MM.1S (cell line): ENCODE measurements around the gene MEIS2.

Experiments
- DNase-seq: peaks from one replicate; pipeline ENCODE4 v3.0.0-alpha.2; 2015
- H2AFZ ChIP-seq: fragments of 300-600 bp; sonication (generic); 2 replicates; pipeline ENCODE4 v1.6.0; 2016; ENCODE audit warnings: antibody characterized with exemption, low read length
- H3F3A ChIP-seq: fragments of 300-600 bp; sonication (generic); 2 replicates; pipeline ENCODE4 v1.6.1; 2016; ENCODE audit warnings: mild to moderate bottlenecking, antibody characterized with exemption, low read length, moderate library complexity, mixed read lengths; ENCODE audit not compliant: insufficient read depth
- H3K27ac ChIP-seq: fragments of 300-600 bp; sonication (generic); 2 replicates; pipeline ENCODE4 v1.5.1; 2016; ENCODE audit warnings: mild to moderate bottlenecking, low read length
- H3K27me3 ChIP-seq: fragments of 300-600 bp; sonication (generic); replicated peaks from 2 replicates; pipeline ENCODE4 v1.6.0; 2016; ENCODE audit warnings: low read length; ENCODE audit not compliant: insufficient read depth
- H3K36me3 ChIP-seq: fragments of 300-600 bp; sonication (generic); replicated peaks from 2 replicates; pipeline ENCODE4 v1.6.1; 2016; ENCODE audit warnings: mild to moderate bottlenecking, low read length, mixed read lengths; ENCODE audit not compliant: insufficient read depth
- H3K4me1 ChIP-seq: fragments of 300-600 bp; sonication (generic); 2 replicates; pipeline ENCODE4 v1.6.1; 2016; ENCODE audit warnings: low read length, mixed read lengths
- H3K4me2 ChIP-seq: fragments of 300-600 bp; sonication (generic); 2 replicates; pipeline ENCODE4 v1.6.0; 2016; ENCODE audit warnings: low read depth, low read length
- H3K4me3 ChIP-seq: fragments of 300-600 bp; sonication (generic); 2 replicates; pipeline ENCODE4 v1.5.1; 2016; ENCODE audit warnings: low read length, mixed read lengths
- H3K79me2 ChIP-seq: fragments of 300-600 bp; sonication (generic); 2 replicates; pipeline ENCODE4 v1.6.1; 2016; ENCODE audit warnings: mixed run types, low read length, mixed read lengths
- H3K9ac ChIP-seq: fragments of 300-600 bp; sonication (generic); 2 replicates; pipeline ENCODE4 v1.6.1; 2016; ENCODE audit warnings: low read length, mixed read lengths
- H3K9me2 ChIP-seq: fragments of 300-600 bp; sonication (generic); replicated peaks from 2 replicates; pipeline ENCODE4 v1.6.1; 2016; ENCODE audit warnings: mild to moderate bottlenecking, low read length, mixed read lengths; ENCODE audit not compliant: insufficient read depth
- H3K9me3 ChIP-seq: fragments of 300-600 bp; sonication (generic); replicated peaks from 2 replicates; pipeline ENCODE4 v1.6.1; 2016; ENCODE audit warnings: mild to moderate bottlenecking, low read length, mixed read lengths; ENCODE audit not compliant: insufficient read depth
- H4K20me1 ChIP-seq: fragments of 300-600 bp; sonication (generic); 2 replicates; pipeline ENCODE4 v1.6.1; 2016; ENCODE audit warnings: mild to moderate bottlenecking, low read length, moderate library complexity, mixed read lengths; ENCODE audit not compliant: insufficient read depth
- CTCF ChIP-seq: fragments of 300-600 bp; sonication (generic); IDR thresholded peaks from 2 replicates; pipeline ENCODE4 v1.5.1; 2016; ENCODE audit warnings: antibody characterized with exemption, low read length, mixed read lengths
- EZH2 ChIP-seq: fragments of 300-600 bp; sonication (generic); optimal IDR thresholded peaks from 2 replicates; pipeline ENCODE3; 2017; ENCODE audit warnings: low read depth, mild to moderate bottlenecking, antibody characterized with exemption, low read length, mixed read lengths
- EZH2phosphoT487 ChIP-seq: fragments of 300-600 bp; sonication (generic); IDR thresholded peaks from 2 replicates; pipeline ENCODE4 v1.6.1; 2018; ENCODE audit warnings: antibody characterized with exemption, low read length

MEIS2 gene

GRCh38 chr15:36926427-36926825 is 173.9 kb downstream of the MEIS2 start:
- no peak for TF ChIP-seq EZH2
- no peak for TF ChIP-seq CTCF
- TF ChIP-seq EZH2phosphoT487, result no peak
- DNase-seq, result no peak
- no peak overlapping the region for H3K4me3 ChIP-seq
- H2AFZ ChIP-seq, result no peak overlapping the region
- no peaks in the 10 kb centered on the region for H3K4me1 ChIP-seq
- no peaks in the 10 kb centered on the region for H3K79me2 ChIP-seq
- no peak overlapping the region for H3K9ac ChIP-seq
- no peaks in the 10 kb centered on the region for H3F3A ChIP-seq
- H3K9me3 ChIP-seq, result no peaks in the 10 kb centered on the region
- no peaks in the 10 kb centered on the region for H3K9me2 ChIP-seq
- no peaks in the 10 kb centered on the region for H4K20me1 ChIP-seq
- no peak overlapping the region for H3K4me2 ChIP-seq
- H3K27me3 ChIP-seq, result no peaks in the 10 kb centered on the region
- H3K27ac ChIP-seq, result no peak overlapping the region
- no peaks in the 10 kb centered on the region for H3K36me3 ChIP-seq

GRCh38 chr15:36925653-36926426 is 174.5 kb downstream of the MEIS2 start:
- H3K27ac ChIP-seq, result no peak overlapping the region
- H3K9me2 ChIP-seq, result no peaks in the 10 kb centered on the region
- no peaks in the 10 kb centered on the region for H3K79me2 ChIP-seq
- no peaks in the 10 kb centered on the region for H3K27me3 ChIP-seq
- no peak for TF ChIP-seq EZH2
- TF ChIP-seq EZH2phosphoT487, result no peak
- TF ChIP-seq CTCF, result no peak
- H3K4me1 ChIP-seq, result no peaks in the 10 kb centered on the region
- H3F3A ChIP-seq, result no peaks in the 10 kb centered on the region
- no peaks in the 10 kb centered on the region for H3K36me3 ChIP-seq
- H3K9me3 ChIP-seq, result no peaks in the 10 kb centered on the region
- no peak for DNase-seq
- H3K4me3 ChIP-seq, result no peak overlapping the region
- no peaks in the 10 kb centered on the region for H4K20me1 ChIP-seq
- H2AFZ ChIP-seq, result no peak overlapping the region
- H3K4me2 ChIP-seq, result no peak overlapping the region
- no peak overlapping the region for H3K9ac ChIP-seq

- H3K79me2 ChIP-seq, result no peaks in the 10 kb centered on the region
- H3K4me3 ChIP-seq, result no peak overlapping the region
- H3K27me3 ChIP-seq, result no peaks in the 10 kb centered on the region
- no peak overlapping the region for H3K9ac ChIP-seq
- no peaks in the 10 kb centered on the region for H3K36me3 ChIP-seq
- no peak for DNase-seq
- no peak overlapping the region for H3K4me2 ChIP-seq
- no peaks in the 10 kb centered on the region for H3K4me1 ChIP-seq
- no peaks in the 10 kb centered on the region for H4K20me1 ChIP-seq
- no peaks in the 10 kb centered on the region for H3F3A ChIP-seq
- no peak overlapping the region for H2AFZ ChIP-seq
- no peaks in the 10 kb centered on the region for H3K9me3 ChIP-seq
- no peak overlapping the region for H3K27ac ChIP-seq
- no peaks in the 10 kb centered on the region for H3K9me2 ChIP-seq
- no peak for TF ChIP-seq EZH2phosphoT487
- TF ChIP-seq CTCF, result no peak
- TF ChIP-seq EZH2, result no peak
These were observed 175.3 kb downstream of the MEIS2 start for GRCh38 chr15:36925049-36925448.
